ENCODE measurements around the gene LRRC52. TPM values are rescaled to one million over a fixed set of nuclear protein-coding genes. Genes with fewer than 3 reads are reported as not detected.
"Not testable (repeated sequence)": the region's sequence is repeated elsewhere in the genome, so short reads cannot be mapped to it uniquely, and the experiment has no call there.

The LRRC52 gene
- total RNA-seq, 4 donors from 2014 or later: not detected

GRCh38 chr1:165600793-165601192, 57.0 kb downstream of the LRRC52 start:
- peaks cover 9% of the 10 kb centered on the region for H3K27me3 ChIP-seq
- H3K36me3 ChIP-seq: no peaks in the 10 kb centered on the region
- no peak for DNase-seq
- TF ChIP-seq EP300 (IDR thresholded peaks at IDR 0.05; ENCODE audit: low read depth): no peak
- no peak for TF ChIP-seq POLR2A (IDR thresholded peaks at IDR 0.05)
- TF ChIP-seq POLR2AphosphoS5 (IDR thresholded peaks at IDR 0.05): no peak
- TF ChIP-seq CTCF (IDR thresholded peaks at IDR 0.05): no peak
- no peaks in the 10 kb centered on the region for H3K9me3 ChIP-seq
- H3K4me1 ChIP-seq: peaks cover 0 to 18% (median 8%) of the 10 kb centered on the region in 4 donors
- no peak overlapping the region for H3K4me3 ChIP-seq
- H3K27ac ChIP-seq: no peak overlapping the region
- in situ Hi-C loops (cut with MboI; ENCODE audit: low pct_ligation_motif_present in 1 of 4, low pct_unique_long_range_greater_than_20kb in 1 of 4, low sequenced_read_pairs in 3 of 4): loop anchor here (5.0 to 10.0 kb wide), 4 partner anchors 94 to 314 kb away; partner anchors contain the start of gene ALDH9A1 (in 1 of the 4)
- intact Hi-C loops (cut with DNase I; ENCODE audit: low total_unique reads): loop anchor here (5.0 kb wide), 1 partner anchor 312 kb away; no protein-coding TSS in a partner anchor
- 56 to 58% methylated on average over 4 of the region's 4 CpGs for WGBS, 2 donors (ENCODE audit: low coverage in 1 of 2)

- Histone ChIP-seq H3K9me3 (no peaks in the 10 kb centered on the region), H3K4me3 (no peak overlapping the region), H3K27me3 (no peaks in the 10 kb centered on the region), H3K36me3 (no peaks in the 10 kb centered on the region), H3K27ac (no peak overlapping the region), H3K4me1 (peaks cover 0 to 7% (median 0%) of the 10 kb centered on the region in 4 donors)
- intact Hi-C loops (cut with DNase I; ENCODE audit: low total_unique reads): loop anchor here (5.0 kb wide), 1 partner anchor 308 kb away; no protein-coding TSS in a partner anchor
- 33 to 62% methylated on average over 1 to 2 of the region's 2 CpGs for WGBS, 2 donors (ENCODE audit: low coverage in 1 of 2)
- in situ Hi-C loops (cut with MboI; ENCODE audit: low pct_ligation_motif_present in 1 of 4, low pct_unique_long_range_greater_than_20kb in 1 of 4, low sequenced_read_pairs in 3 of 4): loop anchor here (5.0 to 10.0 kb wide), 4 partner anchors 91 to 311 kb away; partner anchors contain the start of gene ALDH9A1 (in 1 of the 4)
- no peak for DNase-seq
- TF ChIP-seq EP300 (IDR thresholded peaks at IDR 0.05; ENCODE audit: low read depth): no peak
- TF ChIP-seq POLR2AphosphoS5 (IDR thresholded peaks at IDR 0.05): no peak
- no peak for TF ChIP-seq POLR2A (IDR thresholded peaks at IDR 0.05)
- no peak for TF ChIP-seq CTCF (IDR thresholded peaks at IDR 0.05)
These were observed 60.0 kb downstream of the LRRC52 start for GRCh38 chr1:165603810-165604209.

GRCh38 chr1:165605246-165605645, 61.4 kb downstream of the LRRC52 start:
- Histone ChIP-seq H3K27ac (no peak overlapping the region), H3K4me1 (peaks cover 0 to 6% (median 0%) of the 10 kb centered on the region in 4 donors), H3K4me3 (no peak overlapping the region), H3K27me3 (peaks cover under 1% of the 10 kb centered on the region), H3K36me3 (no peaks in the 10 kb centered on the region), H3K9me3 (no peaks in the 10 kb centered on the region)
- 87% methylated on average over 4 of the region's 4 CpGs; no CpG with 5 or more reads in 1 of the 2 donors for WGBS, 2 donors (ENCODE audit: low coverage in 1 of 2)
- in situ Hi-C loops (cut with MboI; ENCODE audit: low pct_ligation_motif_present in 1 of 4, low pct_unique_long_range_greater_than_20kb in 1 of 4, low sequenced_read_pairs in 3 of 4) (loop anchor here in 3 of 4 donors (10.0 kb wide), 2 partner anchors 90 to 310 kb away; partner anchors contain the start of gene ALDH9A1 (in 1 of the 3)), intact Hi-C loops (cut with DNase I; ENCODE audit: low total_unique reads) (no loop called here)
- no peak for DNase-seq
- TF ChIP-seq POLR2A (IDR thresholded peaks at IDR 0.05): no peak
- TF ChIP-seq EP300 (IDR thresholded peaks at IDR 0.05; ENCODE audit: low read depth): no peak
- TF ChIP-seq POLR2AphosphoS5 (IDR thresholded peaks at IDR 0.05): no peak
- TF ChIP-seq CTCF (IDR thresholded peaks at IDR 0.05): no peak

- H3K36me3 ChIP-seq; H3K27ac ChIP-seq; intact Hi-C loops (cut with DNase I; ENCODE audit: low total_unique reads); H3K27me3 ChIP-seq; DNase-seq; H3K9me3 ChIP-seq; H3K4me1 ChIP-seq; H3K4me3 ChIP-seq: not testable (repeated sequence)
- 73 to 88% methylated on average over 5 to 12 of the region's 12 CpGs for WGBS, 2 donors (ENCODE audit: low coverage in 1 of 2)
- in situ Hi-C loops (cut with MboI; ENCODE audit: low pct_ligation_motif_present in 1 of 4, low pct_unique_long_range_greater_than_20kb in 1 of 4, low sequenced_read_pairs in 3 of 4): loop anchor here in 3 of 4 donors (10.0 kb wide), 2 partner anchors 88 to 308 kb away; partner anchors contain the start of gene ALDH9A1 (in 1 of the 3)
These were observed 62.9 kb downstream of the LRRC52 start for GRCh38 chr1:165606676-165607075.

Measured in transverse colon (tissue), 4 donors.